H1 (cell line): ENCODE results near the gene PVALB. TPM values are rescaled to one million over a fixed set of nuclear protein-coding genes. Genes with fewer than 3 reads are reported as not detected.
A peak's percentile ranks its signal among the peaks of the same experiment; 100 is the strongest.

Experiments
- CTCF ChIA-PET: fragments of 300-600 bp; sonication (Branson Sonifier 250); formaldehyde crosslinking; loops from one replicate; lab custom pipeline; 2021; ENCODE audit not compliant: partially characterized antibody; lab: Charles Lee
- POLR2A ChIA-PET: fragments of 300-600 bp; sonication (Branson Sonifier 250); formaldehyde crosslinking; loops from one replicate; lab custom pipeline; 2021; ENCODE audit warnings: inconsistent platforms; ENCODE audit not compliant: partially characterized antibody; lab: Charles Lee
- DNase-seq, 2 experiments: peaks; one replicate each; pipeline versions ENCODE4 v3.0.0 to v3.0.0-alpha.2; 2010 to 2022; ENCODE audit warnings: low spot score in 2 of 2, low read depth in 1 of 2, mixed read lengths in 1 of 2
- FAIRE-seq: peaks from 2 replicates; lab custom pipeline; 2011; peaks lifted over from hg19 to GRCh38; lab: Jason Lieb, UNC
- H2AFZ ChIP-seq: 2 replicates; pipeline ENCODE4 v1.8.1; 2012; ENCODE audit warnings: low read length, inconsistent platforms
- H2AK5ac ChIP-seq: 2 replicates; pipeline ENCODE4 v1.6.1; 2013; ENCODE audit warnings: low read depth, low read length
- H2BK120ac ChIP-seq: replicated peaks from 2 replicates; pipeline ENCODE3; 2013; ENCODE audit warnings: low read depth, low read length, inconsistent platforms
- H2BK12ac ChIP-seq: 2 replicates; pipeline ENCODE4 v1.6.1; 2013; ENCODE audit warnings: low read depth, low read length
- H2BK15ac ChIP-seq: 2 replicates; pipeline ENCODE4 v1.6.1; 2013; ENCODE audit warnings: low read length
- H2BK20ac ChIP-seq: 2 replicates; pipeline ENCODE4 v1.6.1; 2013; ENCODE audit warnings: low read length
- H2BK5ac ChIP-seq: 2 replicates; pipeline ENCODE4 v1.6.1; 2013; ENCODE audit warnings: low read depth, low read length
- H3K14ac ChIP-seq: 2 replicates; pipeline ENCODE4 v1.6.1; 2013; ENCODE audit warnings: inconsistent platforms; ENCODE audit not compliant: insufficient read length
- H3K18ac ChIP-seq: 2 replicates; pipeline ENCODE4 v1.6.1; 2013; ENCODE audit warnings: low read length; ENCODE audit errors: extremely low read depth
- H3K23ac ChIP-seq: 2 replicates; pipeline ENCODE4 v1.6.1; 2013; ENCODE audit warnings: inconsistent platforms; ENCODE audit not compliant: insufficient read length
- H3K23me2 ChIP-seq: 2 replicates; pipeline ENCODE4 v1.6.1; 2013; ENCODE audit warnings: low read depth, low read length
- H3K27ac ChIP-seq: 2 replicates; pipeline ENCODE4 v1.6.1; 2011; ENCODE audit warnings: low read depth, low read length, inconsistent platforms
- H3K27me3 ChIP-seq, 4 experiments: replicated peaks in 1 of 4; 1 replicate in 1 of 4; 2 replicates in 3 of 4; pipeline versions ENCODE4 v1.6.1 to v1.8.1; 2011 to 2013; ENCODE audit warnings: low read length in 3 of 4, mild to moderate bottlenecking in 3 of 4, inconsistent platforms in 2 of 4, mixed read lengths in 2 of 4, moderate library complexity in 1 of 4; ENCODE audit not compliant: control insufficient read depth in 3 of 4, insufficient read depth in 3 of 4; ENCODE audit errors: extremely low read depth in 1 of 4
- H3K36me3 ChIP-seq, 4 experiments: 2 replicates each; pipeline versions ENCODE4 v1.6.1 to v1.8.1; 2011 to 2013; ENCODE audit warnings: mild to moderate bottlenecking in 4 of 4, low read length in 3 of 4, moderate library complexity in 2 of 4, control low read depth in 1 of 4, inconsistent platforms in 1 of 4; ENCODE audit not compliant: insufficient read depth in 4 of 4, control insufficient read depth in 2 of 4
- H3K4ac ChIP-seq: replicated peaks from 2 replicates; pipeline ENCODE3; 2013; ENCODE audit warnings: low read length, low read depth, mixed read lengths, inconsistent platforms; ENCODE audit not compliant: insufficient read length
- H3K4me1 ChIP-seq, 4 experiments: replicated peaks in 1 of 4; 1 replicate in 1 of 4; 2 replicates in 3 of 4; pipeline versions ENCODE4 v1.6.1 to v1.8.1; 2011 to 2013; ENCODE audit warnings: low read length in 3 of 4, inconsistent platforms in 2 of 4, mixed read lengths in 1 of 4; ENCODE audit not compliant: insufficient read depth in 4 of 4, control insufficient read depth in 3 of 4
- H3K4me2 ChIP-seq, 2 experiments: 2 replicates each; pipeline versions ENCODE4 v1.6.1 to v1.8.1; 2011 to 2013; ENCODE audit warnings: low read depth in 2 of 2, low read length in 2 of 2, control low read depth in 1 of 2, inconsistent platforms in 1 of 2, mild to moderate bottlenecking in 1 of 2; ENCODE audit not compliant: insufficient read depth in 1 of 2
- H3K4me3 ChIP-seq, 4 experiments: fragments of 200-600, 300-600 bp in 1 of 4; sonication (generic), shearing (Covaris generic), sonication (Bioruptor Twin) in 1 of 4; 2 replicates each; pipeline versions ENCODE4 v1.5.1 to v1.8.1; 2011 to 2016; ENCODE audit warnings: low read length in 4 of 4, low read depth in 3 of 4, control low read depth in 2 of 4, inconsistent platforms in 2 of 4, mild to moderate bottlenecking in 2 of 4, mixed read lengths in 1 of 4, moderate library complexity in 1 of 4; ENCODE audit not compliant: insufficient read depth in 2 of 4; ENCODE audit errors: extremely low read depth in 1 of 4
- H3K56ac ChIP-seq: replicated peaks from 2 replicates; pipeline ENCODE3; 2013; ENCODE audit warnings: low read depth, mild to moderate bottlenecking, mixed read lengths, low read length, inconsistent platforms; ENCODE audit not compliant: insufficient read length
- H3K79me1 ChIP-seq: 2 replicates; pipeline ENCODE4 v1.6.1; 2013; ENCODE audit warnings: low read depth, low read length, control low read depth
- H3K79me2 ChIP-seq, 2 experiments: 2 replicates each; pipeline versions ENCODE4 v1.6.1 to v1.8.1; 2012 to 2013; ENCODE audit warnings: low read length in 2 of 2, mild to moderate bottlenecking in 2 of 2, inconsistent platforms in 1 of 2; ENCODE audit not compliant: insufficient read depth in 2 of 2, control insufficient read depth in 1 of 2
- H3K9ac ChIP-seq, 4 experiments: replicated peaks in 1 of 4; 1 replicate in 1 of 4; 2 replicates in 3 of 4; pipeline versions ENCODE4 v1.6.1 to v1.8.1; 2011 to 2013; ENCODE audit warnings: low read depth in 3 of 4, low read length in 3 of 4, control low read depth in 2 of 4, mild to moderate bottlenecking in 2 of 4, moderate library complexity in 2 of 4, inconsistent platforms in 1 of 4; ENCODE audit errors: extremely low read depth in 1 of 4
- H3K9me3 ChIP-seq, 2 experiments: 2 replicates each; pipeline versions ENCODE4 v1.6.1 to v1.8.1; 2012 to 2013; ENCODE audit warnings: mild to moderate bottlenecking in 2 of 2, moderate library complexity in 2 of 2, control low read depth in 1 of 2, inconsistent platforms in 1 of 2, low read depth in 1 of 2, low read length in 1 of 2, mixed read lengths in 1 of 2; ENCODE audit not compliant: insufficient read depth in 2 of 2
- H4K20me1 ChIP-seq, 2 experiments: replicated peaks in 1 of 2; 2 replicates each; pipeline versions ENCODE3 to v1.8.1; 2011 to 2013; ENCODE audit warnings: inconsistent platforms in 2 of 2, low read length in 2 of 2, mild to moderate bottlenecking in 1 of 2; ENCODE audit not compliant: insufficient read depth in 2 of 2, control insufficient read depth in 1 of 2
- H4K5ac ChIP-seq: 2 replicates; pipeline ENCODE4 v1.6.1; 2013; ENCODE audit warnings: low read length, low read depth, mixed read lengths, inconsistent platforms; ENCODE audit not compliant: insufficient read length
- H4K8ac ChIP-seq: 2 replicates; pipeline ENCODE4 v1.8.0; 2013; ENCODE audit warnings: mild to moderate bottlenecking, moderate library complexity, low read length, inconsistent platforms; ENCODE audit not compliant: insufficient read depth; ENCODE audit errors: extremely low read depth
- H4K91ac ChIP-seq: replicated peaks from 2 replicates; pipeline ENCODE3; 2013; ENCODE audit warnings: low read length, mixed read lengths, inconsistent platforms; ENCODE audit not compliant: insufficient read length
- ATF3 ChIP-seq: IDR thresholded peaks from 2 replicates; pipeline ENCODE4 v1.6.1; 2011; ENCODE audit warnings: low read depth, mild to moderate bottlenecking, low read length; ENCODE audit not compliant: insufficient read depth
- BACH1 ChIP-seq: IDR thresholded peaks from 2 replicates; pipeline ENCODE4 v1.6.1; 2012; ENCODE audit warnings: low read length, improper control_type of control experiment
- CBX5 ChIP-seq: fragments of 300-800, 300-1000 bp; sonication (generic); IDR thresholded peaks from 2 replicates; pipeline ENCODE4 v1.7.1; 2016; ENCODE audit warnings: antibody characterized with exemption, low read length, low read depth
- CTBP2 ChIP-seq: IDR thresholded peaks from 2 replicates; pipeline ENCODE4 v1.7.0; 2011; ENCODE audit warnings: borderline replicate concordance, mild to moderate bottlenecking, moderate library complexity, mixed read lengths, low read length; ENCODE audit not compliant: insufficient read depth, insufficient read length
- JUND ChIP-seq: IDR thresholded peaks from 2 replicates; pipeline ENCODE4 v1.6.1; 2011; ENCODE audit warnings: mild to moderate bottlenecking, improper control_type of control experiment, low read length
- MAFK ChIP-seq: IDR thresholded peaks from 2 replicates; pipeline ENCODE4 v1.6.1; 2012; ENCODE audit warnings: low read depth, mild to moderate bottlenecking, improper control_type of control experiment, low read length
- POLR2AphosphoS5 ChIP-seq: IDR thresholded peaks from 2 replicates; pipeline ENCODE4 v1.6.1; 2011; ENCODE audit warnings: low read depth, low read length
- POU5F1 ChIP-seq: IDR thresholded peaks from 2 replicates; pipeline ENCODE4 v1.6.1; 2011; ENCODE audit warnings: low read depth, mild to moderate bottlenecking, low read length, moderate library complexity
- SP1 ChIP-seq: IDR thresholded peaks from 2 replicates; pipeline ENCODE4 v1.6.1; 2011; ENCODE audit warnings: low read depth, low read length
- SP2 ChIP-seq: IDR thresholded peaks from 2 replicates; pipeline ENCODE4 v1.6.1; 2012; ENCODE audit warnings: mild to moderate bottlenecking, low read length, inconsistent platforms
- SUZ12 ChIP-seq: fragments of 200-600 bp; sonication (generic); IDR thresholded peaks from 2 replicates; pipeline ENCODE4 v1.6.1; 2012; ENCODE audit warnings: mild to moderate bottlenecking, inconsistent platforms, low read length, moderate library complexity, mixed read lengths
- TAF1 ChIP-seq: IDR thresholded peaks from 2 replicates; pipeline ENCODE4 v1.6.1; 2011; ENCODE audit warnings: mild to moderate bottlenecking, low read depth, low read length
- WGBS, 2 experiments: shearing (Covaris generic) in 1 of 2; methylation state at CpG; one replicate each; pipeline versions ENCODE4 v1.1.6 to v1.1.7; 2013 to 2015; ENCODE audit warnings: low lambda C conversion rate in 2 of 2, mixed read lengths in 2 of 2, inconsistent platforms in 1 of 2, low coverage in 1 of 2, missing lambda C conversion rate in 1 of 2; ENCODE audit not compliant: insufficient replicate concordance in 2 of 2, insufficient coverage in 1 of 2, insufficient read length in 1 of 2; ENCODE audit errors: extremely low coverage in 1 of 2, missing lambda C conversion rate in 1 of 2; 5-methylcytosine and 5-hydroxymethylcytosine counted together
- polyA plus RNA-seq, 7 experiments: library from polyadenylated mRNA; depleted of rRNA in 3 of 7; stranded (reverse) in 5 of 7; unstranded in 2 of 7; fragments of >200 nt in 5 of 7; fragments of 200-250 nt in 2 of 7; gene quantifications; 1 replicate in 5 of 7; 2 replicates in 1 of 7; 4 replicates in 1 of 7; pipeline versions ENCODE4 v1.2.1 to v1.2.3, GENCODE V29; 2011 to 2013; ENCODE audit warnings: missing spikeins in 2 of 7, mixed read lengths in 2 of 7
- total RNA-seq: library from RNA; stranded (reverse); fragmentation: NEBNext Ultra II Directional; extraction: Animal tissue kit (Norgen Biotek cat#: 25700); gene quantifications from 2 replicates; pipeline ENCODE4 v1.2.1, GENCODE V29; 2021
- TF ChIP-seq, protein P1 (sequence below): IDR thresholded peaks from 2 replicates; pipeline ENCODE4 v1.6.1; 2012; ENCODE audit warnings: inconsistent platforms

PVALB gene
- total and polyA plus RNA-seq, 2 of the 8 experiments (the other 6 are each of a cell fraction or from before 2014, with no cell fraction given), result 1.7 to 5.4 TPM

GRCh38 chr22:36776722-36777121, 40.1 kb downstream of the PVALB start:
- Histone ChIP-seq H3K56ac (no peak overlapping the region), H3K36me3 (no peaks in the 10 kb centered on the region), H3K23ac (no peak overlapping the region), H2BK12ac (0 out of 2 replicates have a peak overlapping the region, but pooled peaks have one; percentile 29), H2BK5ac (no peak overlapping the region), H3K4me3 (peak overlapping the region; percentile 5 to 84 (median 26); a peak in 7 of 8 replicates), H2BK20ac (no peak overlapping the region), H3K23me2 (peaks cover 6% of the 10 kb centered on the region; the same call in 1 of the 2 replicates), H3K4me2 (peak overlapping the region; percentile 40 to 50), H2AK5ac (no peak overlapping the region; the same call in 1 of the 2 replicates), H4K8ac (peak overlapping the region; percentile 60; the same call in 1 of the 2 replicates), H3K27me3 (peaks cover 0 to 10% (median 7%) of the 10 kb centered on the region in 4 experiments; a peak in 4 of 7 replicates), H3K9me3 (peaks cover 3 to 9% of the 10 kb centered on the region in 2 experiments; a peak in 3 of 4 replicates), H2AFZ (peak overlapping the region; percentile 92), H3K79me2 (peaks cover 0 to 6% of the 10 kb centered on the region in 2 experiments; a peak in 2 of 4 replicates), H3K14ac (no peak overlapping the region), H2BK15ac (peak overlapping the region; percentile 98), H4K20me1 (peaks cover 0 to 5% of the 10 kb centered on the region in 2 experiments), H3K9ac (no peak overlapping the region), H3K27ac (no peak overlapping the region), H3K4me1 (peaks cover 0 to 7% (median 5%) of the 10 kb centered on the region in 4 experiments; a peak in 6 of 7 replicates), H4K5ac (peak overlapping the region; percentile 4), H3K79me1 (no peaks in the 10 kb centered on the region; the same call in 1 of the 2 replicates), H4K91ac (no peak overlapping the region), H3K18ac (peak overlapping the region; percentile 93), H2BK120ac (no peak overlapping the region), H3K4ac (no peak overlapping the region)
- CTCF ChIA-PET, result interaction anchor here (0.8 to 2.3 kb wide), 3 partner anchors 10 to 80 kb away, joined by 3 to 11 read pairs (median 9); no protein-coding TSS in a partner anchor
- no peak for DNase-seq
- 83% methylated on average over 12 of the region's 12 CpGs; no CpG with 5 or more reads in 1 of the 2 experiments for WGBS, 2 experiments
- POLR2A ChIA-PET, result interaction anchor here (0.8 to 1.2 kb wide), 3 partner anchors 75 to 249 kb away, joined by 3 to 4 read pairs (median 3); no protein-coding TSS in a partner anchor
- FAIRE-seq, result no peak
- TF ChIP-seq POU5F1 (no peak), BACH1 (no peak), SP1 (no peak), POLR2AphosphoS5 (no peak), CBX5 (no peak), MAFK (no peak), JUND (no peak), ATF3 (no peak), CTBP2 (no peak), SP2 (no peak), TAF1 (no peak), SUZ12 (no peak)
- TF ChIP-seq, protein P1, sequence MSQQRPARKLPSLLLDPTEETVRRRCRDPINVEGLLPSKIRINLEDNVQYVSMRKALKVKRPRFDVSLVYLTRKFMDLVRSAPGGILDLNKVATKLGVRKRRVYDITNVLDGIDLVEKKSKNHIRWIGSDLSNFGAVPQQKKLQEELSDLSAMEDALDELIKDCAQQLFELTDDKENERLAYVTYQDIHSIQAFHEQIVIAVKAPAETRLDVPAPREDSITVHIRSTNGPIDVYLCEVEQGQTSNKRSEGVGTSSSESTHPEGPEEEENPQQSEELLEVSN, result no peak
